GM12878 (cell line): ENCODE measurements around the gene RBAK.

Experiments used
- BRCA1 ChIP-seq: IDR thresholded peaks from 2 replicates; pipeline ENCODE4 v1.6.1; 2011; ENCODE audit warnings: low read depth, low read length, improper control_type of control experiment
- RCOR1 ChIP-seq: conservative IDR thresholded peaks from 2 replicates; pipeline ENCODE4 v1.6.1; 2012; ENCODE audit warnings: low read depth, low read length, improper control_type of control experiment
- RELB ChIP-seq: fragments of 450-650 bp; IDR thresholded peaks from 2 replicates; pipeline ENCODE4 v1.6.1; 2017; ENCODE audit warnings: low read depth, mild to moderate bottlenecking, moderate library complexity
- ZNF274 ChIP-seq: IDR thresholded peaks from one replicate; pipeline ENCODE4 v1.8.0; 2011; ENCODE audit not compliant: insufficient read length, insufficient read depth
- TF ChIP-seq, protein P1 (sequence below): IDR thresholded peaks from 2 replicates; pipeline ENCODE4 v1.6.1; 2012; ENCODE audit warnings: low read depth, low read length, improper control_type of control experiment
- TF ChIP-seq, protein P2 (sequence below), 3 experiments: IDR thresholded peaks in 2 of 3; conservative IDR thresholded peaks in 1 of 3; 2 replicates each; pipeline ENCODE4 v1.5.1; 2011; ENCODE audit warnings: low read depth in 3 of 3, low read length in 3 of 3, mild to moderate bottlenecking in 3 of 3, control low read depth in 2 of 3, moderate library complexity in 2 of 3, inconsistent platforms in 1 of 3, mixed read lengths in 1 of 3; ENCODE audit not compliant: control insufficient read depth in 2 of 3, insufficient read depth in 1 of 3; ENCODE audit errors: extremely low read depth in 1 of 3

DNA sequence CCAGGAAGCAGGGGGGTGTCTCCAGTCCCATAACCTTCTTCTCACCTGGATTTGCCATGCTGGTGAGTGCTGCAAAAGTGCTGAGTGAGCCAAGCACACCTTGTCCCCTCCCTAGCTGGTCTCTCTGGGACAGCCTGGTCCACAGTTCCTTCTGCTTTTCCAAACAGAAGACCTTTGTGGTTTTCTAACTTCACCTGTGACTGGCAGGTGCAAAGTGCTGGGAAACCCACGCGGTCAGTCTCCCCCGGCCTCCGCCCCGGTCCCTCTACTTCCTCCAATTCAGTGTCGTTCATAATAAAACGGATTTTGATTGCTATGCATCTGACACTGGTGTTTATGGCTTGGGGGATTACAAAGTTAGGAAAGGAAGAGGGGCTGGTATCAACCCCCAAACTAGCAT lies 37.1 kb downstream of the RBAK start:
- TF ChIP-seq, protein P1, sequence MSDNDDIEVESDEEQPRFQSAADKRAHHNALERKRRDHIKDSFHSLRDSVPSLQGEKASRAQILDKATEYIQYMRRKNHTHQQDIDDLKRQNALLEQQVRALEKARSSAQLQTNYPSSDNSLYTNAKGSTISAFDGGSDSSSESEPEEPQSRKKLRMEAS: no peak
- no peak for TF ChIP-seq RCOR1
- no peak for TF ChIP-seq ZNF274
- TF ChIP-seq, protein P2, sequence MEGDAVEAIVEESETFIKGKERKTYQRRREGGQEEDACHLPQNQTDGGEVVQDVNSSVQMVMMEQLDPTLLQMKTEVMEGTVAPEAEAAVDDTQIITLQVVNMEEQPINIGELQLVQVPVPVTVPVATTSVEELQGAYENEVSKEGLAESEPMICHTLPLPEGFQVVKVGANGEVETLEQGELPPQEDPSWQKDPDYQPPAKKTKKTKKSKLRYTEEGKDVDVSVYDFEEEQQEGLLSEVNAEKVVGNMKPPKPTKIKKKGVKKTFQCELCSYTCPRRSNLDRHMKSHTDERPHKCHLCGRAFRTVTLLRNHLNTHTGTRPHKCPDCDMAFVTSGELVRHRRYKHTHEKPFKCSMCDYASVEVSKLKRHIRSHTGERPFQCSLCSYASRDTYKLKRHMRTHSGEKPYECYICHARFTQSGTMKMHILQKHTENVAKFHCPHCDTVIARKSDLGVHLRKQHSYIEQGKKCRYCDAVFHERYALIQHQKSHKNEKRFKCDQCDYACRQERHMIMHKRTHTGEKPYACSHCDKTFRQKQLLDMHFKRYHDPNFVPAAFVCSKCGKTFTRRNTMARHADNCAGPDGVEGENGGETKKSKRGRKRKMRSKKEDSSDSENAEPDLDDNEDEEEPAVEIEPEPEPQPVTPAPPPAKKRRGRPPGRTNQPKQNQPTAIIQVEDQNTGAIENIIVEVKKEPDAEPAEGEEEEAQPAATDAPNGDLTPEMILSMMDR (IDR thresholded peaks at IDR 0.05 in 2 of 3, conservative IDR thresholded peaks at IDR 0.05 in 1 of 3; ENCODE audit: control insufficient read depth in 2 of 3, extremely low read depth in 1 of 3, insufficient read depth in 1 of 3, low read depth in 3 of 3, low read length in 3 of 3): no peak
- TF ChIP-seq RELB: no peak
- no peak for TF ChIP-seq BRCA1
